HG03108 (cell line): Measurements from ENCODE around the gene KRT13.
"Not testable (repeated sequence)": the region's sequence is repeated elsewhere in the genome, so short reads cannot be mapped to it uniquely, and the experiment has no call there.

Source experiments
- ATAC-seq: cut with Tn5 transposase; IDR thresholded peaks from one replicate; pipeline ENCODE4 v1.9.1; 2021; ENCODE audit warnings: moderate library complexity; ENCODE audit not compliant: unreplicated experiment

KRT13 gene

GRCh38 chr17:41505007-41505808, at the start of gene KRT13:
Gene KRT13, minus strand, starts transcription at chr17:41505612. Its CDS starts 62 bp downstream, at chr17:41505550.
- ATAC-seq = no peak

- ATAC-seq = no peak
Measured at GRCh38 chr17:41553987-41554680, 48.7 kb upstream of the KRT13 start.

GRCh38 chr17:41553176-41553575, 47.8 kb upstream of the KRT13 start:
- no peak for ATAC-seq

GRCh38 chr17:41552455-41552854, 47.0 kb upstream of the KRT13 start:
- ATAC-seq = no peak

- ATAC-seq = no peak
Measured at GRCh38 chr17:41551365-41551764, 46.0 kb upstream of the KRT13 start.

- no peak for ATAC-seq
Measured at GRCh38 chr17:41549596-41550039, 44.2 kb upstream of the KRT13 start.

- ATAC-seq = no peak
Measured at GRCh38 chr17:41548844-41549595, 43.6 kb upstream of the KRT13 start.

GRCh38 chr17:41547921-41548843, 42.8 kb upstream of the KRT13 start:
- no peak for ATAC-seq

- ATAC-seq = no peak
Measured at GRCh38 chr17:41547378-41547841, 42.0 kb upstream of the KRT13 start.

- no peak for ATAC-seq
Measured at GRCh38 chr17:41546819-41547218, 41.4 kb upstream of the KRT13 start.

- ATAC-seq = no peak
Measured at GRCh38 chr17:41545829-41546410, 40.5 kb upstream of the KRT13 start.

- ATAC-seq = no peak
Measured at GRCh38 chr17:41544935-41545334, 39.5 kb upstream of the KRT13 start.

- ATAC-seq = no peak
Measured at GRCh38 chr17:41544491-41544892, 39.1 kb upstream of the KRT13 start.

- ATAC-seq = not testable (repeated sequence)
Measured at GRCh38 chr17:41542786-41543185, 37.4 kb upstream of the KRT13 start.

GRCh38 chr17:41542357-41542756, 36.9 kb upstream of the KRT13 start:
- ATAC-seq = no peak

GRCh38 chr17:41540921-41541625, 35.7 kb upstream of the KRT13 start:
- no peak for ATAC-seq

- no peak for ATAC-seq
Measured at GRCh38 chr17:41539979-41540701, 34.7 kb upstream of the KRT13 start.

GRCh38 chr17:41539071-41539492, 33.7 kb upstream of the KRT13 start:
- no peak for ATAC-seq

- no peak for ATAC-seq
Measured at GRCh38 chr17:41538565-41538991, 33.2 kb upstream of the KRT13 start.
